HUES64 (cell line): ENCODE measurements around the gene ADGRL3.

Experiments used
- H3K27ac ChIP-seq: 2 replicates; pipeline ENCODE4 v1.7.0; 2013; ENCODE audit warnings: low read depth, low read length, inconsistent platforms
- H3K27me3 ChIP-seq: 2 replicates; pipeline ENCODE4 v1.6.1; 2013; ENCODE audit warnings: mild to moderate bottlenecking, low read length; ENCODE audit not compliant: insufficient read depth
- H3K36me3 ChIP-seq: 2 replicates; pipeline ENCODE4 v1.6.1; 2013; ENCODE audit warnings: mild to moderate bottlenecking, low read length; ENCODE audit not compliant: insufficient read depth
- H3K4me1 ChIP-seq: 2 replicates; pipeline ENCODE4 v1.6.1; 2013; ENCODE audit warnings: mild to moderate bottlenecking, low read length, moderate library complexity; ENCODE audit not compliant: insufficient read depth
- H3K4me3 ChIP-seq: 2 replicates; pipeline ENCODE4 v1.5.1; 2013; ENCODE audit warnings: mild to moderate bottlenecking, low read length, moderate library complexity
- H3K9ac ChIP-seq: 2 replicates; pipeline ENCODE4 v1.6.1; 2013; ENCODE audit warnings: mild to moderate bottlenecking, low read depth, low read length
- H3K9me3 ChIP-seq: 2 replicates; pipeline ENCODE4 v1.6.1; 2013; ENCODE audit warnings: low read depth, low read length; ENCODE audit not compliant: insufficient read depth
- WGBS: fragments of 150-250, 120-280 bp; methylation state at CpG from one replicate; pipeline ENCODE4 v1.1.7; 2013; ENCODE audit warnings: missing lambda C conversion rate; 5-methylcytosine and 5-hydroxymethylcytosine counted together

Gene ADGRL3

DNA sequence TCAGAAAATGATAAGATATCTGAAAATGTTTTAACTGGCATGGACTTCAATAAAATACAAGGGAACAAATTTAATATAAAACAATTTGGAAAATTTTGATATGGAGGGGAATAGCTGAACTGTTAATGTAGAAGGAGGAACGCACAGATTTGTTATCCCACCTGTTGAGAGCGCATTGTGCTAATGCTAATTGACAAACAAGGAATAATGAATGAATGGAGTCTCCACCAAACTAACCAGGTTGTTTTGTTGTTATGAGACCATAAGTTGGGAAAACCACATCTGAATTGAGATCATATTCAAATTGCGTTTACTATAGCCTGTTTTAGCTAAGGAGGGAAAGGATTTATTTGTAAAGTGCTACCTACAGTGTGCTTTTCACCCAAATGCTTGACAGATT, 195.6 kb downstream of the ADGRL3 start:
- H3K27ac ChIP-seq = peak overlapping the region; percentile 72; the same call in 1 of the 2 replicates
- no peak overlapping the region for H3K9ac ChIP-seq
- H3K4me3 ChIP-seq = peak overlapping the region; percentile 27; the same call in 1 of the 2 replicates
- 64% methylated on average over 3 of the region's 3 CpGs for WGBS
- no peaks in the 10 kb centered on the region for H3K27me3 ChIP-seq
- peaks cover 78% of the 10 kb centered on the region for H3K4me1 ChIP-seq
- no peaks in the 10 kb centered on the region; the same call in 1 of the 2 replicates for H3K36me3 ChIP-seq
- no peaks in the 10 kb centered on the region for H3K9me3 ChIP-seq

DNA sequence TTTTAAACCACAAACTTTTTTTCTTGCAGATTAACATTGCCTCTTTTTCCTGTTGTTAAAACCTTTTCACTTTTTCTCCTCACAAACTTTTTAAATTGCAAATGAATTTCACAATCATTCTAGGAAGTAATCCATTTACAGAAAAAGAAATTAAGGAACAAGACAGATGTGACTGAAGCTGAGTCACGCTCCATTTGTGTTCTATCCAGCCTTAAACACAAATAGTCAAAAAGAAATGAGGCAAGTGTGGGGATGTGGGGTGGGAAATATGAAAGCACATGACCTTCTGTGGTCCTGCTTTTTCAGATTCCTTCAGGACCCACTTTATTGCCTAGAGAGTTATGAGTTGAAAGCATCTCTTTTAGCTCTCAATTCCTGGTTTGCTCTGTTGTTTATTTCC, 197.0 kb downstream of the ADGRL3 start:
- no peaks in the 10 kb centered on the region for H3K9me3 ChIP-seq
- H3K36me3 ChIP-seq = no peaks in the 10 kb centered on the region
- no peak overlapping the region for H3K4me3 ChIP-seq
- no CpG with 5 or more reads among the region's 1 CpG for WGBS
- H3K4me1 ChIP-seq = peaks cover 81% of the 10 kb centered on the region
- no peaks in the 10 kb centered on the region for H3K27me3 ChIP-seq
- H3K27ac ChIP-seq = peak overlapping the region; percentile 71
- H3K9ac ChIP-seq = no peak overlapping the region

DNA sequence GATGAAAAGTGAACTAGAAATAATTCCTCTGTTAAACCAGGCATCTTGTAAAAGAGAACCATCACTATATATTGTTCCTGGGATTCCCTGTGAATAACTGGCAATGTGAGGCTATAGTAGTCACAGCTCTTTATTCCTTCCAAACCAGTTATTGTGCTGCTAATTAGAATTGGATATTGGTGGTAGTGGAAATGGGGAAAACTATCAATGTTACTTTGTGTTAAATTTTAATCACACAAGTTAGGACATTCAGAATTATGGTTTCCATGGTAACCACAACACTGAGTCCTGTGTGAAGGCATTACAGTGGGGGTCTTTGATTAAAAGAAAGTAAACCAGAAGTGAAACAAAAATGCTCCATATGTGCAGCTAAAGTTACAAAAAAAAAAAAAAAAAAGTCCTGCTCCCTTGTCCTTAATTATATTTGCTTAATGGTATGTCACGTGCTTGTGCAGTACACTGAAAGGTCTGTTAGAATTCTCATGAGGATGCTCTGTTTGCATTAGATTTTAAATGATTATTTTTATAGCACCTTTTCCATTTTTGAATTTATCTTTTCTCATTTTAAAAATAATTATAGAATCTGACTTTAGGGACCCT, 200.4 kb downstream of the ADGRL3 start:
- no peaks in the 10 kb centered on the region for H3K9me3 ChIP-seq
- WGBS = no CpG with 5 or more reads among the region's 1 CpG
- H3K4me3 ChIP-seq = no peak overlapping the region
- H3K9ac ChIP-seq = no peak overlapping the region
- H3K36me3 ChIP-seq = no peaks in the 10 kb centered on the region
- H3K27ac ChIP-seq = no peak overlapping the region
- H3K4me1 ChIP-seq = peaks cover 54% of the 10 kb centered on the region
- H3K27me3 ChIP-seq = no peaks in the 10 kb centered on the region

DNA sequence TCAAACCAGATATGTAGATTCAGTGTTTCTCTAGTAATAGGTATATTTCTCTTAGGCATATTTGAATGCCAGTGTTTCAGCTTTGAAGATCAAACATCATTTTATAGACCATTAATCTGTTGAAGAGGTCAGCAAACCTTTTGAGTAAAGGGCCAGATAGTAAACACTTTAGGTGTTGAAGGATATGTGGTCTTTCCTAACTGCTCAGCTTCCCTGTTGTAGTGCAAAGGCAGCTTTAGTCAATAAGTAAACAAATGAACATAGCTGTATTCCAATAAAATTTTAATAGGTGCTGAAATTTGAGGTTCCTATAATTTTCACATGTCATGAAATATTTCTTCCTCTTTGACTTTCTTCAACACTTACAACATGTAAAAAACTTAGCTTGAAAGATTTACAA, 201.6 kb downstream of the ADGRL3 start:
- no peaks in the 10 kb centered on the region for H3K9me3 ChIP-seq
- peaks cover 42% of the 10 kb centered on the region for H3K4me1 ChIP-seq
- H3K9ac ChIP-seq = no peak overlapping the region
- no peaks in the 10 kb centered on the region for H3K36me3 ChIP-seq
- H3K4me3 ChIP-seq = no peak overlapping the region
- H3K27ac ChIP-seq = no peak overlapping the region
- H3K27me3 ChIP-seq = no peaks in the 10 kb centered on the region

DNA sequence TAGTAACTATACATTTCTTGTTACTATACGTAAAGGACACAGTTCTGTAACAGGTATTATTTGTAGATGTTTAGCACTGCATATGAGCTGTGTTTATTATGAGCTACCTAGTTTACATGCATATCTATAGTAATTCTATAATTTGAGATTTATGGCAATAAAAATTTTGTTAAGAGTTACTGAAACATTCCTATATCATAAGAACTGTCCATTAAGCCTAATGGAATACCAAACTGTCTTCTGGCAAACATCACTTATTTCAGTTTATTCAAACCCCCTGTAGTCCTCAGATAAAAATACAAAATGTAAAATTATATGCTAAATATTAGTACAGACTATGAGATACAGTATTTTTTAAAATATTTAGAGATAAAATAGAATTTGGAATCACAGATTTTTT, 205.2 kb downstream of the ADGRL3 start:
- Histone ChIP-seq H3K27ac (no peak overlapping the region), H3K27me3 (no peaks in the 10 kb centered on the region), H3K4me1 (peaks cover 25% of the 10 kb centered on the region), H3K9me3 (no peaks in the 10 kb centered on the region), H3K36me3 (no peaks in the 10 kb centered on the region), H3K9ac (no peak overlapping the region), H3K4me3 (no peak overlapping the region)
- WGBS = no CpG with 5 or more reads among the region's 1 CpG

DNA sequence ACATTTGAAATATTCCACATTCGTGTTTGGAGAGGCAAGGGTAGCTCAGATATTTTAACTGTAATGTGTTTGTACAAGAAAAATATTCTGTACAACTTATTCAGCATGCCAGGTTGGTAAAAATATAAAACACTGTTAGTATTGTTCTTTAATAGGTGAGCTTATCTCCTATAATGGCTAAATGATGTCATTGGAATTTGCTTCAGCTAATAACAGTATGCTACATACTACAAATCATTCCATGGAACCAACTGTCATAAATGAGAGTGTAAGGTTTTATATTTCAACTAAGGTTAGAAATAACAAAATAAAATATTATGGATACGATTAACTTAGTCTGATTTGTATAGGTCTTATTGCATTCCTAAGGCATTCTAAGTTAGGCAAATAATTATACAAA, 206.6 kb downstream of the ADGRL3 start:
- no peaks in the 10 kb centered on the region for H3K27me3 ChIP-seq
- WGBS = 100% methylated on average over 1 of the region's 2 CpGs

DNA sequence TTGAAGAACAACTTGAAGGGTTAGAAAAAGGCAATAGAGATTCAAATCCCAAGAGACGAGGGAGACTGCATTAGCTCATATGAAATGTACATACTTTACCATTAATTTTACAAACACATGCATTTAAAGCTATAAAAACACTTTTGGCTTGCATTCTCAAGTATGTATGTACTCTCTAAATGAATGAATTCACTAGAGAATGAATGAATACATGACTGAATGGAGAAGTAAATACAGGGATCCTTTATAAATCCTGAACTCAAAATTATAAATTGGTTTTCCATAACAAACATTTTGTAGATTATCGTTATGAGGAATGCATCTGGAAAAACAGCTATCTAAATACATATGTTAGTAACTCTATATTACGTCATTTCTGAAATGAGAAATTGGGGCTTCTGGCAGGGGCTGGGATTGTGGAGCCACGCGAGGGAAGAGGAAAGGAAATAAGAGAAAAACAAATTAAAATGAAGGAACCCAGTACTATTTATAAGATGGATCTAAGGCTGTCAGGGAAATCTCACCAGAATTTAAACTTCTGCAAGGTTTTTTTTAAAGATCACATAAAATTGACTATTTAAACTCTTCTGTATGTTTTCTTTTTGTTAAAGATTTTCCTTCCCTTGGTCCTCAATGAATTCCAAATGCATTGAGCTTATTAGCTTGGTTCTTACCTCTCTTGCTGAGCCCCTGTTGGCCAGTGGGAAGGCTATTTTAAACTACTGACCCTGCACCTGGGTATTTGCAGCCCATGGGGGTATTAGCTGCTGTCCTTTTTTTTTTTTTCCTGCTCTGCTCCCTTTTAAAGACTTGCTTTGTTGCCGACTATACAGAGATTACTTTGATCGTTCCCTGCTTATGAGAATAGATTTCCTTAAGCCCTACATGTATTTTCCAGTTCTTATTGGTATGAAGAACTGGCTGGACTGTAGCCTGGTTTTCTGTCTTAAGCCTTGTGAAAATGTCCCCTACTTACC, 207.8 kb downstream of the ADGRL3 start:
- Histone ChIP-seq H3K9me3 (no peaks in the 10 kb centered on the region), H3K27me3 (no peaks in the 10 kb centered on the region), H3K27ac (no peak overlapping the region), H3K9ac (no peak overlapping the region), H3K36me3 (no peaks in the 10 kb centered on the region), H3K4me1 (peaks cover 16% of the 10 kb centered on the region), H3K4me3 (no peak overlapping the region)
- 93% methylated on average over 4 of the region's 7 CpGs for WGBS

More for the DNA sequence above, 206.6 kb downstream of the ADGRL3 start:
- H3K27ac ChIP-seq = no peak overlapping the region
- H3K4me1 ChIP-seq = peaks cover 18% of the 10 kb centered on the region
- no peaks in the 10 kb centered on the region for H3K9me3 ChIP-seq
- H3K36me3 ChIP-seq = no peaks in the 10 kb centered on the region
- H3K9ac ChIP-seq = no peak overlapping the region
- H3K4me3 ChIP-seq = no peak overlapping the region

DNA sequence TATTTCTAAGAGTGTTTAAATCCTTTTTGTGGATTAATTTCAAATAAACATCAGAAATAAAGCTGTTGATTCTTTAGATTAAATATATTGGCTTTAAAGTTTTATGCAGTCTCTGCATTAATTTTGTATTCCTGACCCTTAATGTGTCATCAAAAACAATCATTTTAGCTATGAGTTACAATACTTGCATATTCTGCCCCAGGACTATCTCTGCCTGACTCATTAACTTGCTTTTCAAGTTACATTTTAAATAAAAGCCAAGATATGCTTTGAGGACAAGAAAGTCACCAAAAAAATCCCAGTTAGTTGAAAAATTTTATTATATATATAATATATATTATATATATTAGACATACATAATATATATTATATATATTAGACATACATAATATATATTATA, 208.7 kb downstream of the ADGRL3 start:
- Histone ChIP-seq H3K27ac (no peak overlapping the region), H3K9ac (no peak overlapping the region), H3K27me3 (no peaks in the 10 kb centered on the region), H3K9me3 (no peaks in the 10 kb centered on the region), H3K36me3 (no peaks in the 10 kb centered on the region), H3K4me3 (no peak overlapping the region), H3K4me1 (peaks cover 16% of the 10 kb centered on the region)

DNA sequence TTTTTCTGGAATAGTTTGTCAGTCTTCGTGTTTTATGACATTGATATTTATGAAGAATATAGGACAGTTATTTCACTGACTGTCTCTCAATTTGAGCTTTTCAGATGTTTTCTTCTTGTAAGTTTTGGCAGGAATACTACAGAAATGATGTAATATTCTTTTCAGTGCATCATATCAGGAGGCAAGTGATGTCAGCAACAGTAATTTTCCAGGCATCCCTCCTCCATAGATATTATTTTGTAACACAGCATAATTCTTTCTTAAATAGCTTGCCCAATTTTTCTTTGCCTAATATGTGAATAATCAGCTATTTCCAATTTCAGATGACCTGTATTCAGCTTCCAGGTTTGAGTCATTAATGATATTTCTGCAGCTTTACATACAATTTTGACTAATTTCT, 211.1 kb downstream of the ADGRL3 start:
- no peak overlapping the region for H3K27ac ChIP-seq
- no peak overlapping the region for H3K4me3 ChIP-seq
- no peaks in the 10 kb centered on the region for H3K27me3 ChIP-seq
- no peaks in the 10 kb centered on the region for H3K36me3 ChIP-seq
- no peaks in the 10 kb centered on the region for H3K9me3 ChIP-seq
- H3K9ac ChIP-seq = no peak overlapping the region
- WGBS = 86% methylated on average over 1 of the region's 1 CpG
- H3K4me1 ChIP-seq = peaks cover 16% of the 10 kb centered on the region

DNA sequence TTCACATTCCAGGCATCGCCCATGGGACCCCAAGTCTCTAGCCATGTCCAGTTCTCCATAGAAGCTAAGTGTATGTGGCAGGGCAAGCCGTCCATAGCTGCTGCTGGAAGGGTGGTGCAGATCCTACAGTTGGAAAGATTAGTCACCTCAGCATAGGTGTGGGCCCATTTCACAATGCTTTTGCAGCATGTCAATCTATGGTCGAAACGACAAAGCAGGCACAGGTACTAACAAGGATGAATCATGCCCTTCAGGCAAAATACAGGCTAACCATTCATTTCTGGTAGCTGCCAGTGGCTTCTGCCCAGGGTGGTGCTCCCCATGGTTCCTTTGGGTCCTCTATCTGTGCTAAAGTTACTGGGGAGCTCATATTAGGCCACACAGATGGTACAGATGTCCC, 225.2 kb downstream of the ADGRL3 start:
- H3K27ac ChIP-seq = no peak overlapping the region
- no peaks in the 10 kb centered on the region for H3K27me3 ChIP-seq
- no peak overlapping the region for H3K4me3 ChIP-seq
- WGBS = 92% methylated on average over 4 of the region's 4 CpGs
- H3K9ac ChIP-seq = no peak overlapping the region
- peaks cover 4% of the 10 kb centered on the region; the same call in 1 of the 2 replicates for H3K9me3 ChIP-seq
- no peaks in the 10 kb centered on the region for H3K4me1 ChIP-seq
- no peaks in the 10 kb centered on the region for H3K36me3 ChIP-seq

DNA sequence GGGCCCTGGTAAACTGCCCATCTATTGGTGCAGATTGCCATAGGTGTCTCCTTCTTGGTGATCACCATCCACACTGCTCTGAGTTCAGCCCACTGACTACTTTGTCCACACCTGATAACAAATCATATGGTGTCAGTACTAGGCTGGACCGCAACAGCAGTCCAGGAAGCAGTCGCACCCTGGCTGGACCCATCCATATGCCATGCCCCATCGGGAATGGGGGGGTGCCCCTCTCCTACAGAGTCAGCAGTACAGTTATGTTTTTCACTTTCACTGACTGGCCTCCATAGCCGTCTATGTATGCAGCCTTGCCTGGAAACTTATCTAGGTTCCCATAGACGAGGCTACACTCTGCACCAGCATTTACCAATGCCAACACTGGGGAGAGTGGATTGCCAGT, 226.1 kb downstream of the ADGRL3 start:
- H3K27me3 ChIP-seq = no peaks in the 10 kb centered on the region
- no peak overlapping the region for H3K27ac ChIP-seq
- no peak overlapping the region for H3K4me3 ChIP-seq
- H3K9ac ChIP-seq = no peak overlapping the region
- 76% methylated on average over 5 of the region's 5 CpGs for WGBS
- H3K4me1 ChIP-seq = no peaks in the 10 kb centered on the region
- no peaks in the 10 kb centered on the region for H3K36me3 ChIP-seq
- H3K9me3 ChIP-seq = peaks cover 4% of the 10 kb centered on the region; the same call in 1 of the 2 replicates
